Breast epithelium (tissue), 4 donors: ENCODE results near the gene H1-8. TPM values are rescaled to one million over a fixed set of nuclear protein-coding genes. Genes with fewer than 3 reads are reported as not detected.

Experiments used
- DNase-seq, 2 donors: peaks; one replicate each; pipeline ENCODE4 v3.0.0-alpha.2; 2019; ENCODE audit warnings: low spot score in 2 of 2
- H3K27ac ChIP-seq, 2 donors: fragments of 200-600 bp; sonication (generic) in 1 of 2; one replicate each; pipeline ENCODE4 v1.5.1; 2016 to 2019; ENCODE audit warnings: mild to moderate bottlenecking in 1 of 2
- H3K27me3 ChIP-seq, 2 donors: fragments of 200-600 bp; sonication (generic) in 1 of 2; one replicate each; pipeline versions ENCODE4 v1.5.1 to v1.6.0; 2017 to 2019; ENCODE audit warnings: control low read depth in 1 of 2, mild to moderate bottlenecking in 1 of 2
- H3K36me3 ChIP-seq: fragments of 200-600 bp; one replicate; pipeline ENCODE4 v1.5.1; 2019
- H3K4me1 ChIP-seq, 2 donors: fragments of 200-600 bp; sonication (generic); one replicate each; pipeline ENCODE4 v1.5.1; 2016 to 2019; ENCODE audit warnings: control low read depth in 1 of 2
- H3K4me3 ChIP-seq, 3 donors: fragments of 200-600 bp; sonication (generic); 1 replicate in 2 of 3; 2 replicates in 1 of 3; pipeline ENCODE4 v1.5.1; 2016 to 2019; ENCODE audit warnings: mild to moderate bottlenecking in 3 of 3, moderate library complexity in 2 of 3
- H3K9me3 ChIP-seq, 2 donors: fragments of 200-600 bp; sonication (generic) in 1 of 2; one replicate each; pipeline ENCODE4 v1.5.1; 2016 to 2019; ENCODE audit warnings: control low read depth in 1 of 2
- CTCF ChIP-seq, 3 donors: fragments of 450-650 bp; IDR thresholded peaks; one replicate each; pipeline ENCODE4 v1.5.1; 2016 to 2017; ENCODE audit warnings: antibody characterized with exemption in 3 of 3, mild to moderate bottlenecking in 3 of 3, moderate library complexity in 3 of 3
- POLR2A ChIP-seq: fragments of 450-650 bp; IDR thresholded peaks from one replicate; pipeline ENCODE4 v1.6.1; 2016; ENCODE audit warnings: antibody characterized with exemption, mild to moderate bottlenecking, moderate library complexity
- POLR2AphosphoS5 ChIP-seq, 3 donors: sonication (generic); formaldehyde crosslinking; IDR thresholded peaks; one replicate each; pipeline ENCODE4 v1.6.1; 2017; ENCODE audit warnings: antibody characterized with exemption in 3 of 3
- intact Hi-C: fragments of 100-400 bp; cut with DNase I; formaldehyde crosslinking; loops from one replicate; pipeline ENCODE4 v1.15.1; 2023; ENCODE audit warnings: low total_unique reads
- total RNA-seq, 3 donors: library from RNA; depleted of rRNA; stranded (reverse); fragments of >200 nt; gene quantifications; one replicate each; pipeline ENCODE4 v1.1.0, GENCODE V29; 2016

Gene H1-8
- total RNA-seq, 3 donors from 2014 or later, result not detected

GRCh38 chr3:129598484-129598883 lies 55.5 kb downstream of the H1-8 start:
- H3K9me3 ChIP-seq, result no peaks in the 10 kb centered on the region
- H3K4me3 ChIP-seq, result no peak overlapping the region
- peak overlapping the region; percentile 83 to 95 for H3K27ac ChIP-seq
- TF ChIP-seq POLR2AphosphoS5 (IDR thresholded peaks at IDR 0.05) (no peak), CTCF (IDR thresholded peaks at IDR 0.05) (no peak), POLR2A (no peak)
- DNase-seq, result no peak
- no peaks in the 10 kb centered on the region for H3K36me3 ChIP-seq
- intact Hi-C loops, result loop anchor here (10.0 kb wide), 1 partner anchor 104 kb away; no protein-coding TSS in a partner anchor
- peaks cover 9 to 28% of the 10 kb centered on the region in 2 donors for H3K4me1 ChIP-seq
- no peaks in the 10 kb centered on the region for H3K27me3 ChIP-seq

GRCh38 chr3:129599073-129599472 lies 56.1 kb downstream of the H1-8 start:
- no peak for DNase-seq
- Histone ChIP-seq H3K27me3 (no peaks in the 10 kb centered on the region), H3K27ac (peak overlapping the region; percentile 83 to 95), H3K4me3 (no peak overlapping the region), H3K36me3 (no peaks in the 10 kb centered on the region), H3K4me1 (peaks cover 9 to 22% of the 10 kb centered on the region in 2 donors), H3K9me3 (no peaks in the 10 kb centered on the region)
- intact Hi-C loops, result loop anchor here (10.0 kb wide), 1 partner anchor 104 kb away; no protein-coding TSS in a partner anchor
- TF ChIP-seq POLR2A (no peak), POLR2AphosphoS5 (IDR thresholded peaks at IDR 0.05) (no peak), CTCF (IDR thresholded peaks at IDR 0.05) (no peak)

GRCh38 chr3:129599607-129600006 lies 56.6 kb downstream of the H1-8 start:
- DNase-seq, result no peak
- Histone ChIP-seq H3K4me1 (peaks cover 9 to 22% of the 10 kb centered on the region in 2 donors), H3K9me3 (no peaks in the 10 kb centered on the region), H3K27me3 (no peaks in the 10 kb centered on the region), H3K36me3 (no peaks in the 10 kb centered on the region), H3K4me3 (peak overlapping the region in 1 of 3 donors; percentile 5), H3K27ac (peak overlapping the region; percentile 83 to 95)
- intact Hi-C loops, result loop anchor here (10.0 kb wide), 1 partner anchor 105 kb away; no protein-coding TSS in a partner anchor
- TF ChIP-seq POLR2A (no peak), POLR2AphosphoS5 (IDR thresholded peaks at IDR 0.05) (no peak), CTCF (IDR thresholded peaks at IDR 0.05) (no peak)

GRCh38 chr3:129600348-129600747 lies 57.4 kb downstream of the H1-8 start:
- Histone ChIP-seq H3K4me1 (peaks cover 9 to 19% of the 10 kb centered on the region in 2 donors), H3K4me3 (no peak overlapping the region), H3K36me3 (no peaks in the 10 kb centered on the region), H3K9me3 (no peaks in the 10 kb centered on the region), H3K27me3 (no peaks in the 10 kb centered on the region), H3K27ac (peak overlapping the region in 1 of 2 donors; percentile 95)
- intact Hi-C loops, result no loop called here
- DNase-seq, result no peak
- no peak for TF ChIP-seq POLR2A
- TF ChIP-seq POLR2AphosphoS5 (IDR thresholded peaks at IDR 0.05), result no peak
- no peak for TF ChIP-seq CTCF (IDR thresholded peaks at IDR 0.05)

Other genes with a start within 250 kb of the H1-8 start
- gene EFCAB12, start 114.5 kb upstream of the H1-8 start, total RNA-seq, result 1 to 10 TPM in 2 of 3 donors, under 1 TPM in 1; 0.32 to 1.3 (median 1.0) TPM
- 10 to 100 TPM; 29.8 to 41.6 (median 37.7) TPM for gene MBD4, start 103.2 kb upstream of the H1-8 start, total RNA-seq
- gene IFT122, start 103.0 kb upstream of the H1-8 start, total RNA-seq, result 10 to 100 TPM; 43.2 to 60.6 (median 45.8) TPM
- gene RHO, start 14.5 kb upstream of the H1-8 start, total RNA-seq, result under 1 TPM in 1 of 3 donors, not detected in 2; 0.15 TPM
- gene PLXND1, start 63.5 kb downstream of the H1-8 start, total RNA-seq, result 100 to 1,000 TPM in 2 of 3 donors, 10 to 100 TPM in 1; 53.6 to 187 (median 118) TPM